HepG2 (cell line): ENCODE measurements around the gene COA3. TPM values are rescaled to one million over a fixed set of nuclear protein-coding genes. Genes with fewer than 3 reads are reported as not detected.

Experiments
- ATF7-NPFF ChIP-seq: sonication (generic); formaldehyde crosslinking; IDR thresholded peaks from 2 replicates; pipeline ENCODE4 v1.8.1; 2023; ENCODE audit warnings: mild to moderate bottlenecking, low read depth, missing genetic modification reagents, moderate library complexity
- BRD4 ChIP-seq: sonication (generic); formaldehyde crosslinking; IDR thresholded peaks from 2 replicates; pipeline ENCODE4 v1.4.0; 2020; ENCODE audit warnings: missing genetic modification reagents
- DBP ChIP-seq: sonication (generic); formaldehyde crosslinking; IDR thresholded peaks from 2 replicates; pipeline ENCODE4 v1.4.0; 2020; ENCODE audit warnings: missing genetic modification reagents; ENCODE audit errors: not compliant biosample characterization
- EZH2 ChIP-seq: conservative IDR thresholded peaks from 2 replicates; pipeline ENCODE4 v1.6.1; 2012; ENCODE audit warnings: mild to moderate bottlenecking, low read depth, low read length, moderate library complexity
- GATAD2A ChIP-seq: IDR thresholded peaks from 2 replicates; pipeline ENCODE4 v1.6.1; 2016
- GLI4 ChIP-seq: sonication (generic); formaldehyde crosslinking; IDR thresholded peaks from 2 replicates; pipeline ENCODE4 v1.5.1; 2020; ENCODE audit warnings: missing genetic modification reagents, mild to moderate bottlenecking, moderate library complexity, borderline replicate concordance
- HES4 ChIP-seq: sonication (generic); formaldehyde crosslinking; IDR thresholded peaks from 2 replicates; pipeline ENCODE4 v1.9.0; 2021; ENCODE audit warnings: mild to moderate bottlenecking, missing genetic modification reagents, borderline replicate concordance
- KLF11 ChIP-seq: IDR thresholded peaks from 2 replicates; pipeline ENCODE4 v1.6.1; 2016; ENCODE audit warnings: missing compliant biosample characterization
- MZF1 ChIP-seq: sonication (generic); formaldehyde crosslinking; IDR thresholded peaks from 2 replicates; pipeline ENCODE4 v1.8.1; 2023; ENCODE audit warnings: mild to moderate bottlenecking, missing genetic modification reagents, borderline replicate concordance
- PREB ChIP-seq: sonication (generic); formaldehyde crosslinking; IDR thresholded peaks from 2 replicates; pipeline ENCODE4 v1.4.0; 2020; ENCODE audit warnings: missing genetic modification reagents
- REST ChIP-seq, 2 experiments: IDR thresholded peaks; 2 replicates each; pipeline ENCODE4 v1.6.1; 2011 to 2012; ENCODE audit warnings: low read length in 2 of 2, borderline replicate concordance in 1 of 2, low read depth in 1 of 2, mild to moderate bottlenecking in 1 of 2, moderate library complexity in 1 of 2
- SOX13 ChIP-seq, 3 experiments: fragments of 450-650 bp in 1 of 3; sonication (generic) in 1 of 3; formaldehyde crosslinking in 1 of 3; IDR thresholded peaks in 2 of 3; conservative IDR thresholded peaks in 1 of 3; 2 replicates each; pipeline versions ENCODE4 v1.5.0 to v1.6.1; 2016 to 2020; ENCODE audit warnings: antibody characterized with exemption in 1 of 3, mild to moderate bottlenecking in 1 of 3, missing compliant biosample characterization in 1 of 3, missing genetic modification reagents in 1 of 3, moderate library complexity in 1 of 3
- TFDP1 ChIP-seq: IDR thresholded peaks from 2 replicates; pipeline ENCODE4 v1.6.1; 2016; ENCODE audit warnings: missing compliant biosample characterization, missing genetic modification reagents, borderline replicate concordance
- ZFP82 ChIP-seq: sonication (generic); formaldehyde crosslinking; IDR thresholded peaks from 2 replicates; pipeline ENCODE4 v1.5.1; 2020; ENCODE audit warnings: mild to moderate bottlenecking, missing genetic modification reagents, borderline replicate concordance
- ZKSCAN5 ChIP-seq: sonication (generic); formaldehyde crosslinking; IDR thresholded peaks from 2 replicates; pipeline ENCODE4 v1.5.1; 2020; ENCODE audit warnings: mild to moderate bottlenecking, missing genetic modification reagents
- ZNF451 ChIP-seq: sonication (generic); formaldehyde crosslinking; IDR thresholded peaks from 2 replicates; pipeline ENCODE4 v1.5.0; 2020; ENCODE audit warnings: mild to moderate bottlenecking, missing genetic modification reagents
- ZNF468 ChIP-seq: sonication (generic); formaldehyde crosslinking; IDR thresholded peaks from 2 replicates; pipeline ENCODE4 v1.8.0; 2022; ENCODE audit warnings: mild to moderate bottlenecking, moderate library complexity, missing genetic modification reagents
- ZNF605 ChIP-seq: sonication (generic); formaldehyde crosslinking; IDR thresholded peaks from 2 replicates; pipeline ENCODE4 v1.8.0; 2022; ENCODE audit warnings: mild to moderate bottlenecking, missing genetic modification reagents
- ZNF709 ChIP-seq: sonication (generic); formaldehyde crosslinking; IDR thresholded peaks from 2 replicates; pipeline ENCODE4 v1.5.0; 2020; ENCODE audit warnings: mild to moderate bottlenecking, missing genetic modification reagents
- ZNF780A ChIP-seq: sonication (generic); formaldehyde crosslinking; IDR thresholded peaks from 2 replicates; pipeline ENCODE4 v1.8.0; 2022; ENCODE audit warnings: mild to moderate bottlenecking, missing genetic modification reagents, moderate library complexity
- ZNF781 ChIP-seq: sonication (generic); formaldehyde crosslinking; IDR thresholded peaks from 2 replicates; pipeline ENCODE4 v1.5.1; 2020; ENCODE audit warnings: borderline replicate concordance, mild to moderate bottlenecking, missing genetic modification reagents; ENCODE audit errors: not compliant biosample characterization
- polyA plus RNA-seq, 8 experiments: library from polyadenylated mRNA; depleted of rRNA in 3 of 8; stranded (reverse) in 7 of 8; unstranded in 1 of 8; fragments of >200 nt; fragmentation: Illumina TruSeq in 4 of 8; extraction: Trizol in 4 of 8; gene quantifications; 2 replicates each; pipeline versions ENCODE4 v1.2.1 to v1.2.3, GENCODE V29; 2011 to 2016; ENCODE audit warnings: low read depth in 4 of 8, missing spikeins in 1 of 8, mixed read lengths in 1 of 8; ENCODE audit not compliant: insufficient read depth in 1 of 8
- total RNA-seq, 5 experiments: library from RNA; depleted of rRNA; stranded (reverse); fragments of >200 nt; fragmentation: Illumina TruSeq; extraction: Trizol; gene quantifications; 2 replicates each; pipeline ENCODE4 v1.2.3, GENCODE V29; 2016; ENCODE audit warnings: low read depth in 1 of 5

COA3 gene
- total and polyA plus RNA-seq, 2 of the 13 experiments (the other 11 are each of a cell fraction or from before 2014, with no cell fraction given) = 133 to 202 TPM

GRCh38 chr17:42760652-42761581 lies 37.6 kb downstream of the COA3 start, which contains the start of gene RAMP2 (continued):
- TF ChIP-seq REST (IDR thresholded peaks at IDR 0.05; ENCODE audit: borderline replicate concordance in 1 of 2, low read depth in 1 of 2, low read length in 2 of 2) (peak; percentile 45 to 90), HES4 (CRISPR knock-in tag) (peak; percentile 90), ZNF468 (CRISPR knock-in tag) (peak; percentile 56; the same call in 1 of the 2 replicates), GLI4 (CRISPR knock-in tag) (0 out of 2 replicates have a peak, but pooled peaks have one; percentile 44), BRD4 (CRISPR knock-in tag) (0 out of 2 replicates have a peak, but pooled peaks have one; percentile 27), ATF7-NPFF (CRISPR knock-in tag) (peak; percentile 74), PREB (CRISPR knock-in tag) (no peak), ZNF709 (CRISPR knock-in tag) (peak; percentile 52; the same call in 1 of the 2 replicates), TFDP1 (CRISPR knock-in tag) (peak; percentile 61; the same call in 1 of the 2 replicates), ZKSCAN5 (peak; percentile 57; the same call in 1 of the 2 replicates), MZF1 (CRISPR knock-in tag) (0 out of 2 replicates have a peak, but pooled peaks have one; percentile 39), SOX13 (IDR thresholded peaks at IDR 0.05) (no peak), SOX13 (CRISPR knock-in tag; conservative IDR thresholded peaks at IDR 0.05 in 1 of 2, IDR thresholded peaks at IDR 0.05 in 1 of 2) (no peak), KLF11 (CRISPR knock-in tag) (no peak), ZFP82 (CRISPR knock-in tag) (peak; percentile 66; the same call in 1 of the 2 replicates), EZH2 (no peak), ZNF605 (CRISPR knock-in tag) (0 out of 2 replicates have a peak, but pooled peaks have one; percentile 56), ZNF780A (no peak), GATAD2A (CRISPR knock-in tag) (no peak; the same call in 1 of the 2 replicates), ZNF781 (CRISPR knock-in tag) (peak; percentile 36), ZNF451 (CRISPR knock-in tag) (peak; percentile 77; the same call in 1 of the 2 replicates), DBP (no peak)
